Endothelial cell of umbilical vein (primary cell): ENCODE results near the gene SLC25A26. TPM values are rescaled to one million over a fixed set of nuclear protein-coding genes. Genes with fewer than 3 reads are reported as not detected.

Experiments used
- BruUV-seq: library from RNA; stranded (reverse); fragments of 400-500 nt; replicated peaks from 2 replicates; lab custom pipeline; 2021; lab: Mats Ljungman, UMichigan
- CTCF ChIA-PET: fragments of 300-600, 350-600 bp; sonication (Branson Sonifier 250); formaldehyde crosslinking; loops from one replicate; lab custom pipeline; 2021; ENCODE audit warnings: antibody characterized with exemption, inconsistent platforms; lab: Charles Lee
- POLR2A ChIA-PET: fragments of 300-600, 350-600 bp; sonication (Branson Sonifier 250); formaldehyde crosslinking; loops from one replicate; lab custom pipeline; 2021; ENCODE audit warnings: antibody characterized with exemption, inconsistent platforms; lab: Charles Lee
- DNase-seq: peaks from one replicate; pipeline ENCODE4 v3.0.0-alpha.2; 2011; ENCODE audit warnings: low read depth, low spot score
- FAIRE-seq: peaks from 2 replicates; lab custom pipeline; 2011; peaks lifted over from hg19 to GRCh38; lab: Jason Lieb, UNC
- H2AFZ ChIP-seq: 2 replicates; pipeline ENCODE4 v1.6.0; 2012; ENCODE audit warnings: low read depth, low read length, control low read depth, inconsistent platforms
- H3K27ac ChIP-seq: 2 replicates; pipeline ENCODE4 v1.5.1; 2011; ENCODE audit warnings: low read depth, mild to moderate bottlenecking, control low read depth, low read length, moderate library complexity; ENCODE audit not compliant: insufficient read depth
- H3K27me3 ChIP-seq, 2 experiments: 2 replicates each; pipeline versions ENCODE4 v1.6.0 to v1.6.1; 2011; ENCODE audit warnings: low read length in 2 of 2, mixed read lengths in 1 of 2; ENCODE audit not compliant: control insufficient read depth in 2 of 2, insufficient read depth in 2 of 2
- H3K36me3 ChIP-seq, 2 experiments: 2 replicates in 1 of 2; 3 replicates in 1 of 2; pipeline ENCODE4 v1.5.1; 2011; ENCODE audit warnings: low read length in 2 of 2, mild to moderate bottlenecking in 1 of 2, moderate library complexity in 1 of 2; ENCODE audit not compliant: control insufficient read depth in 2 of 2, insufficient read depth in 2 of 2; ENCODE audit errors: extremely low read depth in 1 of 2
- H3K4me1 ChIP-seq: 3 replicates; pipeline ENCODE4 v1.5.1; 2011; ENCODE audit warnings: mild to moderate bottlenecking, low read length; ENCODE audit not compliant: control insufficient read depth, insufficient read depth; ENCODE audit errors: extremely low read depth
- H3K4me2 ChIP-seq: 2 replicates; pipeline ENCODE4 v1.6.1; 2011; ENCODE audit warnings: low read length, control low read depth, mixed read lengths; ENCODE audit not compliant: insufficient read depth
- H3K4me3 ChIP-seq, 3 experiments: fragments of 200-600 bp in 1 of 3; sonication (generic), shearing (Covaris generic) in 1 of 3; replicated peaks in 1 of 3; 2 replicates each; pipeline ENCODE4 v1.5.1; 2011 to 2016; ENCODE audit warnings: control low read depth in 3 of 3, low read length in 3 of 3, mild to moderate bottlenecking in 2 of 3, inconsistent platforms in 1 of 3, low read depth in 1 of 3, moderate library complexity in 1 of 3; ENCODE audit not compliant: insufficient read depth in 1 of 3
- H3K79me2 ChIP-seq: 2 replicates; pipeline ENCODE4 v1.6.0; 2012; ENCODE audit warnings: low read length, inconsistent platforms; ENCODE audit not compliant: control insufficient read depth, insufficient read depth
- H3K9ac ChIP-seq: replicated peaks from 2 replicates; pipeline ENCODE3; 2011; ENCODE audit warnings: low read length, control low read depth; ENCODE audit not compliant: insufficient read depth; ENCODE audit errors: extremely low read depth
- H3K9me1 ChIP-seq: replicated peaks from 3 replicates; pipeline ENCODE4 v1.6.0; 2011; ENCODE audit warnings: mild to moderate bottlenecking, low read length; ENCODE audit not compliant: control insufficient read depth, insufficient read depth; ENCODE audit errors: extremely low read depth
- H3K9me3 ChIP-seq: replicated peaks from 2 replicates; pipeline ENCODE4 v1.5.1; 2012; ENCODE audit warnings: low read length, inconsistent platforms; ENCODE audit not compliant: control insufficient read depth, insufficient read depth
- H4K20me1 ChIP-seq: replicated peaks from 2 replicates; pipeline ENCODE3; 2011; ENCODE audit warnings: mild to moderate bottlenecking, low read length; ENCODE audit not compliant: control insufficient read depth, insufficient read depth; ENCODE audit errors: extremely low read depth
- EZH2 ChIP-seq: IDR thresholded peaks from 2 replicates; pipeline ENCODE4 v1.6.1; 2012; ENCODE audit warnings: borderline replicate concordance, low read depth, mild to moderate bottlenecking, moderate library complexity, low read length, inconsistent platforms; ENCODE audit not compliant: severe bottlenecking
- FOS ChIP-seq: IDR thresholded peaks from 2 replicates; pipeline ENCODE4 v1.6.1; 2011; ENCODE audit warnings: mild to moderate bottlenecking, low read length, moderate library complexity, borderline replicate concordance; ENCODE audit not compliant: insufficient read depth
- GATA2 ChIP-seq: IDR thresholded peaks from 2 replicates; pipeline ENCODE4 v1.7.0; 2011; ENCODE audit warnings: low read depth, mild to moderate bottlenecking, moderate library complexity, mixed read lengths, low read length; ENCODE audit not compliant: insufficient read length, insufficient read depth
- JUN ChIP-seq: IDR thresholded peaks from 2 replicates; pipeline ENCODE4 v1.6.1; 2011; ENCODE audit warnings: borderline replicate concordance, low read depth; ENCODE audit not compliant: insufficient read length, insufficient read depth
- MYC ChIP-seq: IDR thresholded peaks from one replicate; pipeline ENCODE4 v1.6.1; 2011; ENCODE audit warnings: mild to moderate bottlenecking, low read depth, low read length
- POLR2A ChIP-seq: IDR thresholded peaks from 2 replicates; pipeline ENCODE4 v1.6.1; 2012; ENCODE audit warnings: low read depth, mild to moderate bottlenecking, control low read depth, low read length
- POLR2AphosphoS5 ChIP-seq: IDR thresholded peaks from 2 replicates; pipeline ENCODE4 v1.6.1; 2012; ENCODE audit warnings: low read depth, mild to moderate bottlenecking, control low read depth, low read length, moderate library complexity; ENCODE audit not compliant: insufficient read depth
- dilution Hi-C: fragments of 300-500 bp; cut with MboI; formaldehyde crosslinking; loops from one replicate; pipeline ENCODE4 v1.15.0; 2019; ENCODE audit warnings: low sequenced_read_pairs; ENCODE audit not compliant: extremely low pct_ligation_motif_present
- intact Hi-C: fragments of 100-400 bp; cut with micrococcal nuclease; formaldehyde crosslinking; loops from one replicate; pipeline ENCODE4 v1.10.0; 2022
- polyA plus RNA-seq, 4 experiments: library from polyadenylated mRNA; depleted of rRNA in 3 of 4; stranded (reverse) in 3 of 4; unstranded in 1 of 4; fragments of >200 nt; gene quantifications; 2 replicates each; pipeline versions ENCODE4 v1.2.1 to v1.2.3, GENCODE V29; 2011 to 2012; ENCODE audit warnings: missing spikeins in 1 of 4
- total RNA-seq: library from RNA; stranded (reverse); gene quantifications from 2 replicates; pipeline ENCODE4 v1.2.3, GENCODE V29; 2021
- TF ChIP-seq, protein P1 (sequence below): IDR thresholded peaks from 2 replicates; pipeline ENCODE4 v1.6.1; 2011; ENCODE audit not compliant: insufficient read depth, insufficient read length
- TF ChIP-seq, protein P2 (sequence below), 2 donors: IDR thresholded peaks; 1 replicate in 1 of 2; 2 replicates in 1 of 2; pipeline ENCODE4 v1.5.1; 2011; ENCODE audit warnings: low read length in 2 of 2, mild to moderate bottlenecking in 2 of 2, moderate library complexity in 2 of 2, control low read depth in 1 of 2, inconsistent platforms in 1 of 2, low read depth in 1 of 2; ENCODE audit not compliant: insufficient read depth in 1 of 2; ENCODE audit errors: extremely low read depth in 1 of 2

Gene SLC25A26
- total and polyA plus RNA-seq, 2 donors (not counting 3 experiments of a cell fraction or from before 2014, with no cell fraction given) = 11.8 to 23.5 TPM

DNA sequence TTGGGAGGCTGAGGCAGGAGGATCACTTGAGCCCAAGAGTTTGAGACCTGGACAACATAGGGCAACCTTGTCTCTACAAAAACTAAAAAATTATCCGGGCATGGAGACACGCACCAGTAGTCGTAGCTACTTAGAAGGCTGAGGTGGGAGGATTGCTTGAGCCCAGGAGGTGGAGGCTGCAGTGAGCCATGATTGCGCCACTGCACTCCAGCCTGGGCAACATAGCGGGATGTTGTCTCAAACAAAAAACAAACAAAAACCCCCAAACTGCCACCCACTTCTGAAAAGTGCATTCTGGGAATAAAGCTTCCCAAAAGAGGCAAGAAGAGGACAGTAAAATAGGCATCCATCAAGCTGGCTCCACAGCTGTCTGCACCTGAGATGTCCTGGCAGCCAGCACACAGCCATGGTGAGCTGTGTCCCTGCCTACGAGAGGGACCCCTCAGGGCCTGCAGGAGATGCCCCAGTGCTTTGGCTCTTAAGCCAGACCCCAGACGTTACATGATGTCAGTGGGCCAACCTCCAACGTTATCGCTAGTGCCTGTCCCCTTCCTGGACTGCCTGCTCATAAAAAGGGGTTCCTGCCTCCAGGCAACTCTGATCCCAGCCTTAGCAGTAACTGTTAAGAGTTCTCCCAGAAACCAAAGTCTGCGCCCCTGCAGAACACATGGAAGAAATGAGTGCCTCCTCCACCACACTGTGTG, 178.9 kb downstream of the SLC25A26 start:
- DNase-seq (no peak), FAIRE-seq (no peak)
- Histone ChIP-seq H3K4me1 (peaks cover 19% of the 10 kb centered on the region), H4K20me1 (no peaks in the 10 kb centered on the region), H3K79me2 (no peaks in the 10 kb centered on the region), H2AFZ (no peak overlapping the region), H3K9me1 (no peaks in the 10 kb centered on the region), H3K27me3 (no peaks in the 10 kb centered on the region), H3K4me3 (no peak overlapping the region), H3K27ac (no peak overlapping the region), H3K9me3 (no peaks in the 10 kb centered on the region), H3K9ac (no peak overlapping the region), H3K4me2 (no peak overlapping the region), H3K36me3 (peaks cover 6 to 37% of the 10 kb centered on the region in 2 experiments)
- CTCF ChIA-PET = interaction anchor here (1.3 to 1.7 kb wide), 2 partner anchors 18 to 422 kb away, joined by 4 to 6 read pairs; no protein-coding TSS in a partner anchor
- intact Hi-C loops (no loop called here), dilution Hi-C loops (loop anchor here (25.0 kb wide), 1 partner anchor 413 kb away; no protein-coding TSS in a partner anchor)
- TF ChIP-seq POLR2A = no peak
- TF ChIP-seq MYC = no peak
- TF ChIP-seq, protein P1, sequence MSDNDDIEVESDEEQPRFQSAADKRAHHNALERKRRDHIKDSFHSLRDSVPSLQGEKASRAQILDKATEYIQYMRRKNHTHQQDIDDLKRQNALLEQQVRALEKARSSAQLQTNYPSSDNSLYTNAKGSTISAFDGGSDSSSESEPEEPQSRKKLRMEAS = no peak
- no peak for TF ChIP-seq POLR2AphosphoS5
- TF ChIP-seq EZH2 = no peak
- TF ChIP-seq FOS = no peak
- TF ChIP-seq, protein P2, sequence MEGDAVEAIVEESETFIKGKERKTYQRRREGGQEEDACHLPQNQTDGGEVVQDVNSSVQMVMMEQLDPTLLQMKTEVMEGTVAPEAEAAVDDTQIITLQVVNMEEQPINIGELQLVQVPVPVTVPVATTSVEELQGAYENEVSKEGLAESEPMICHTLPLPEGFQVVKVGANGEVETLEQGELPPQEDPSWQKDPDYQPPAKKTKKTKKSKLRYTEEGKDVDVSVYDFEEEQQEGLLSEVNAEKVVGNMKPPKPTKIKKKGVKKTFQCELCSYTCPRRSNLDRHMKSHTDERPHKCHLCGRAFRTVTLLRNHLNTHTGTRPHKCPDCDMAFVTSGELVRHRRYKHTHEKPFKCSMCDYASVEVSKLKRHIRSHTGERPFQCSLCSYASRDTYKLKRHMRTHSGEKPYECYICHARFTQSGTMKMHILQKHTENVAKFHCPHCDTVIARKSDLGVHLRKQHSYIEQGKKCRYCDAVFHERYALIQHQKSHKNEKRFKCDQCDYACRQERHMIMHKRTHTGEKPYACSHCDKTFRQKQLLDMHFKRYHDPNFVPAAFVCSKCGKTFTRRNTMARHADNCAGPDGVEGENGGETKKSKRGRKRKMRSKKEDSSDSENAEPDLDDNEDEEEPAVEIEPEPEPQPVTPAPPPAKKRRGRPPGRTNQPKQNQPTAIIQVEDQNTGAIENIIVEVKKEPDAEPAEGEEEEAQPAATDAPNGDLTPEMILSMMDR (IDR thresholded peaks at IDR 0.05; ENCODE audit: extremely low read depth in 1 of 2, insufficient read depth in 1 of 2, low read depth in 1 of 2, low read length in 2 of 2) = no peak
- TF ChIP-seq GATA2 = no peak
- no peak for TF ChIP-seq JUN
- BruUV-seq = no TSS peak
- POLR2A ChIA-PET = no interaction called here
